ENCODE data around the gene TIMD4. TPM values are rescaled to one million over a fixed set of nuclear protein-coding genes. Genes with fewer than 3 reads are reported as not detected.

TIMD4 gene
- total RNA-seq, 1 experiment from 2014 or later = not detected

GRCh38 chr5:156936972-156937371, 26.1 kb downstream of the TIMD4 start:
- no peaks in the 10 kb centered on the region for H3K9me2 ChIP-seq (replicated peaks; ENCODE audit: low read length)
- no peaks in the 10 kb centered on the region for H3K79me2 ChIP-seq (ENCODE audit: low read length)
- no peaks in the 10 kb centered on the region for H3K27me3 ChIP-seq (ENCODE audit: low read length)
- H3K27ac ChIP-seq (ENCODE audit: low read length) = no peak overlapping the region
- no TSS peak for BruUV-seq (replicated peaks)
- H4K20me1 ChIP-seq (ENCODE audit: low read length) = no peaks in the 10 kb centered on the region
- POLR2A ChIA-PET (ENCODE audit: unreplicated experiment) = interaction anchor here (0.6 kb wide), 1 partner anchor 14 kb away, joined by 24 read pairs; no protein-coding TSS in a partner anchor
- no peak overlapping the region for H3K4me3 ChIP-seq (ENCODE audit: low read length)
- no peak overlapping the region for H3K4me2 ChIP-seq (ENCODE audit: low read length)
- no peak overlapping the region for H2AFZ ChIP-seq (ENCODE audit: low read length)
- CTCF ChIA-PET = no interaction called here
- no peak overlapping the region for H3K9ac ChIP-seq (ENCODE audit: low read length)
- no peak for TF ChIP-seq EZH2 (IDR thresholded peaks at IDR 0.05; ENCODE audit: low read length, unreplicated experiment)
- no peak for TF ChIP-seq CTCF (conservative IDR thresholded peaks at IDR 0.05; ENCODE audit: low read depth, low read length)
- TF ChIP-seq EZH2phosphoT487 (IDR thresholded peaks at IDR 0.05; ENCODE audit: borderline replicate concordance, low read length) = no peak
- H3K9me3 ChIP-seq (ENCODE audit: low read length) = no peaks in the 10 kb centered on the region
- DNase-seq = no peak
- ATAC-seq = no peak
- H3K4me1 ChIP-seq (ENCODE audit: insufficient read depth, low read length) = no peaks in the 10 kb centered on the region
- no peaks in the 10 kb centered on the region for H3K36me3 ChIP-seq (ENCODE audit: low read depth, low read length)
- no peaks in the 10 kb centered on the region for H3F3A ChIP-seq (ENCODE audit: low read length, unreplicated experiment)
- intact Hi-C loops (cut with micrococcal nuclease) = no loop called here

- Histone ChIP-seq H3F3A (ENCODE audit: low read length, unreplicated experiment) (no peaks in the 10 kb centered on the region), H3K4me3 (ENCODE audit: low read length) (no peak overlapping the region), H3K79me2 (ENCODE audit: low read length) (no peaks in the 10 kb centered on the region), H4K20me1 (ENCODE audit: low read length) (no peaks in the 10 kb centered on the region), H3K4me1 (ENCODE audit: insufficient read depth, low read length) (no peaks in the 10 kb centered on the region), H3K27ac (ENCODE audit: low read length) (no peak overlapping the region), H3K4me2 (ENCODE audit: low read length) (no peak overlapping the region), H3K9ac (ENCODE audit: low read length) (no peak overlapping the region), H3K9me3 (ENCODE audit: low read length) (no peaks in the 10 kb centered on the region), H3K9me2 (replicated peaks; ENCODE audit: low read length) (no peaks in the 10 kb centered on the region), H3K27me3 (ENCODE audit: low read length) (peaks cover 3% of the 10 kb centered on the region; the same call in 1 of the 2 replicates), H3K36me3 (ENCODE audit: low read depth, low read length) (no peaks in the 10 kb centered on the region), H2AFZ (ENCODE audit: low read length) (no peak overlapping the region)
- no TSS peak for BruUV-seq (replicated peaks)
- POLR2A ChIA-PET (ENCODE audit: unreplicated experiment) = no interaction called here
- no peak for TF ChIP-seq EZH2 (IDR thresholded peaks at IDR 0.05; ENCODE audit: low read length, unreplicated experiment)
- TF ChIP-seq CTCF (conservative IDR thresholded peaks at IDR 0.05; ENCODE audit: low read depth, low read length) = peak; percentile 60
- TF ChIP-seq EZH2phosphoT487 (IDR thresholded peaks at IDR 0.05; ENCODE audit: borderline replicate concordance, low read length) = no peak
- intact Hi-C loops (cut with micrococcal nuclease) = no loop called here
- CTCF ChIA-PET = no interaction called here
- no peak for ATAC-seq
- peak; percentile 9 for DNase-seq
Observed at GRCh38 chr5:156934450-156935211, 28.4 kb downstream of the TIMD4 start.

- intact Hi-C loops (cut with micrococcal nuclease) = no loop called here
- Histone ChIP-seq H3K36me3 (ENCODE audit: low read depth, low read length) (no peaks in the 10 kb centered on the region), H3K9me3 (ENCODE audit: low read length) (no peaks in the 10 kb centered on the region), H3K4me2 (ENCODE audit: low read length) (no peak overlapping the region), H3K4me1 (ENCODE audit: insufficient read depth, low read length) (no peaks in the 10 kb centered on the region), H3K9me2 (replicated peaks; ENCODE audit: low read length) (no peaks in the 10 kb centered on the region), H3K79me2 (ENCODE audit: low read length) (no peaks in the 10 kb centered on the region), H3K4me3 (ENCODE audit: low read length) (no peak overlapping the region), H2AFZ (ENCODE audit: low read length) (no peak overlapping the region), H3K9ac (ENCODE audit: low read length) (no peak overlapping the region), H3K27me3 (ENCODE audit: low read length) (peaks cover 3% of the 10 kb centered on the region; the same call in 1 of the 2 replicates), H4K20me1 (ENCODE audit: low read length) (no peaks in the 10 kb centered on the region), H3K27ac (ENCODE audit: low read length) (no peak overlapping the region), H3F3A (ENCODE audit: low read length, unreplicated experiment) (no peaks in the 10 kb centered on the region)
- BruUV-seq (replicated peaks) = no TSS peak
- DNase-seq (no peak), ATAC-seq (no peak)
- ChIA-PET CTCF (no interaction called here), POLR2A (ENCODE audit: unreplicated experiment) (no interaction called here)
- TF ChIP-seq EZH2phosphoT487 (IDR thresholded peaks at IDR 0.05; ENCODE audit: borderline replicate concordance, low read length) = no peak
- no peak for TF ChIP-seq EZH2 (IDR thresholded peaks at IDR 0.05; ENCODE audit: low read length, unreplicated experiment)
- TF ChIP-seq CTCF (conservative IDR thresholded peaks at IDR 0.05; ENCODE audit: low read depth, low read length) = no peak
Observed at GRCh38 chr5:156929366-156929948, 33.6 kb downstream of the TIMD4 start.

All from PC-3 (cell line).